ENCODE data around the gene MKRN2. TPM values are rescaled to one million over a fixed set of nuclear protein-coding genes. Genes with fewer than 3 reads are reported as not detected.
A peak's percentile ranks its signal among the peaks of the same experiment; 100 is the strongest.

The MKRN2 gene
- total and polyA plus RNA-seq, 4 donors = 15.7 to 30.8 (median 23.3) TPM

DNA sequence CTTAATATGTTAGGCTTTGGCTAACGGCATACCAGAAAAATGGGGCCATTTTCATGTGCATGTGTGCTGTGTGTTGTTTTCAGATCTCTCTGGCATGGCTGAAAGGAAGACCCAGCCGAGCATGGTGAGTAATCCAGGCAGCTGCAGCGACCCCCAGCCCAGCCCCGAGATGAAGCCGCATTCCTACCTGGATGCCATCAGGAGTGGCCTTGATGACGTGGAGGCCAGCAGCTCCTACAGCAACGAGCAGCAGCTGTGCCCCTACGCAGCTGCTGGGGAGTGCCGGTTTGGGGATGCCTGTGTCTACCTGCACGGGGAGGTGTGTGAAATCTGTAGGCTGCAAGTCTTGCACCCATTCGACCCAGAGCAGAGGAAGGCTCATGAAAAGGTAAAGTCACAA, 15.1 kb downstream of the MKRN2 start:
- ATAC-seq (ENCODE audit: insufficient read depth, low FRiP score) = no peak
- no peak overlapping the region for H3K4me3 ChIP-seq
- no peaks in the 10 kb centered on the region for H3K27me3 ChIP-seq (ENCODE audit: control insufficient read depth in 3 of 3, insufficient read depth in 3 of 3, low read length in 2 of 3)
- H3K9ac ChIP-seq (ENCODE audit: insufficient read depth in 1 of 2, low read length in 2 of 2) = no peak overlapping the region
- H3K27ac ChIP-seq (ENCODE audit: low read depth in 1 of 2, low read length in 1 of 2) = no peak overlapping the region
- H3K36me3 ChIP-seq (ENCODE audit: control insufficient read depth in 4 of 4, insufficient read depth in 4 of 4, low read length in 4 of 4) = peaks cover 47 to 62% (median 50%) of the 10 kb centered on the region in 4 donors
- no peak for DNase-seq
- H3K9me3 ChIP-seq (ENCODE audit: control insufficient read depth in 4 of 4, insufficient read depth in 3 of 4, low read length in 3 of 4) = no peaks in the 10 kb centered on the region
- whole genome bisulfite sequencing, 2 donors = 96% methylated on average over 11 of the region's 11 CpGs
- TF ChIP-seq, protein P1, sequence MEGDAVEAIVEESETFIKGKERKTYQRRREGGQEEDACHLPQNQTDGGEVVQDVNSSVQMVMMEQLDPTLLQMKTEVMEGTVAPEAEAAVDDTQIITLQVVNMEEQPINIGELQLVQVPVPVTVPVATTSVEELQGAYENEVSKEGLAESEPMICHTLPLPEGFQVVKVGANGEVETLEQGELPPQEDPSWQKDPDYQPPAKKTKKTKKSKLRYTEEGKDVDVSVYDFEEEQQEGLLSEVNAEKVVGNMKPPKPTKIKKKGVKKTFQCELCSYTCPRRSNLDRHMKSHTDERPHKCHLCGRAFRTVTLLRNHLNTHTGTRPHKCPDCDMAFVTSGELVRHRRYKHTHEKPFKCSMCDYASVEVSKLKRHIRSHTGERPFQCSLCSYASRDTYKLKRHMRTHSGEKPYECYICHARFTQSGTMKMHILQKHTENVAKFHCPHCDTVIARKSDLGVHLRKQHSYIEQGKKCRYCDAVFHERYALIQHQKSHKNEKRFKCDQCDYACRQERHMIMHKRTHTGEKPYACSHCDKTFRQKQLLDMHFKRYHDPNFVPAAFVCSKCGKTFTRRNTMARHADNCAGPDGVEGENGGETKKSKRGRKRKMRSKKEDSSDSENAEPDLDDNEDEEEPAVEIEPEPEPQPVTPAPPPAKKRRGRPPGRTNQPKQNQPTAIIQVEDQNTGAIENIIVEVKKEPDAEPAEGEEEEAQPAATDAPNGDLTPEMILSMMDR (IDR thresholded peaks at IDR 0.05; ENCODE audit: control extremely low read depth, extremely low read depth) = no peak
- peaks cover 0 to 15% (median 3%) of the 10 kb centered on the region in 5 donors for H3K4me1 ChIP-seq (ENCODE audit: control insufficient read depth in 5 of 5, insufficient read depth in 5 of 5, low read length in 5 of 5)

- Histone ChIP-seq H3K4me1 (ENCODE audit: control insufficient read depth in 5 of 5, insufficient read depth in 5 of 5, low read length in 5 of 5) (peaks cover 0 to 15% (median 0%) of the 10 kb centered on the region in 5 donors), H3K4me3 (no peak overlapping the region), H3K9ac (ENCODE audit: insufficient read depth in 1 of 2, low read length in 2 of 2) (no peak overlapping the region), H3K27me3 (ENCODE audit: control insufficient read depth in 3 of 3, insufficient read depth in 3 of 3, low read length in 2 of 3) (no peaks in the 10 kb centered on the region), H3K27ac (ENCODE audit: low read depth in 1 of 2, low read length in 1 of 2) (no peak overlapping the region), H3K9me3 (ENCODE audit: control insufficient read depth in 4 of 4, insufficient read depth in 3 of 4, low read length in 3 of 4) (no peaks in the 10 kb centered on the region), H3K36me3 (ENCODE audit: control insufficient read depth in 4 of 4, insufficient read depth in 4 of 4, low read length in 4 of 4) (peaks cover 47 to 65% (median 56%) of the 10 kb centered on the region in 4 donors)
- DNase-seq = no peak
- TF ChIP-seq, protein P1 (IDR thresholded peaks at IDR 0.05; ENCODE audit: control extremely low read depth, extremely low read depth) = no peak
- no peak for ATAC-seq (ENCODE audit: insufficient read depth, low FRiP score)
- 94 to 95% methylated on average over 6 of the region's 6 CpGs for WGBS, 2 donors
Observed at GRCh38 chr3:12574131-12574530, 17.2 kb downstream of the MKRN2 start.

DNA sequence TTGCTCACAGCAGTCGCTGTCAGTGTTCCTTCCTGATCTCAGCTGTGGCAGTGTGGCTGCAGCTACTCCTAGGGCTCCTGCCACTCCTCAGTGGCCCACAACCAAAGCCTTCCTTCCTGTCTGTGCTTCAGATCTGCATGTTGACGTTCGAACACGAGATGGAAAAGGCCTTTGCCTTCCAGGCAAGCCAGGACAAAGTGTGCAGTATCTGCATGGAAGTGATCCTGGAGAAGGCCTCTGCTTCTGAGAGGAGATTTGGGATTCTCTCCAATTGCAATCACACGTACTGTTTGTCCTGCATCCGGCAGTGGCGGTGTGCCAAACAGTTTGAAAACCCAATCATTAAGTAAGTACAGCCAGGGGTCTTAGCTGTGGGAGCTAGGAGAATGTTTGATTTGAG, 17.8 kb downstream of the MKRN2 start:
- no peaks in the 10 kb centered on the region for H3K9me3 ChIP-seq (ENCODE audit: control insufficient read depth in 4 of 4, insufficient read depth in 3 of 4, low read length in 3 of 4)
- no peaks in the 10 kb centered on the region for H3K27me3 ChIP-seq (ENCODE audit: control insufficient read depth in 3 of 3, insufficient read depth in 3 of 3, low read length in 2 of 3)
- no peak overlapping the region for H3K27ac ChIP-seq (ENCODE audit: low read depth in 1 of 2, low read length in 1 of 2)
- ATAC-seq (ENCODE audit: insufficient read depth, low FRiP score) (no peak), DNase-seq (peak; percentile 70 to 92 (median 85))
- H3K36me3 ChIP-seq (ENCODE audit: control insufficient read depth in 4 of 4, insufficient read depth in 4 of 4, low read length in 4 of 4) = peaks cover 44 to 64% (median 55%) of the 10 kb centered on the region in 4 donors
- no peak overlapping the region for H3K9ac ChIP-seq (ENCODE audit: insufficient read depth in 1 of 2, low read length in 2 of 2)
- H3K4me1 ChIP-seq (ENCODE audit: control insufficient read depth in 5 of 5, insufficient read depth in 5 of 5, low read length in 5 of 5) = peaks cover 0 to 15% (median under 1%) of the 10 kb centered on the region in 5 donors
- WGBS, 2 donors = 56 to 62% methylated on average over 7 of the region's 7 CpGs
- H3K4me3 ChIP-seq = no peak overlapping the region
- TF ChIP-seq, protein P1 (IDR thresholded peaks at IDR 0.05; ENCODE audit: control extremely low read depth, extremely low read depth) = no peak

DNA sequence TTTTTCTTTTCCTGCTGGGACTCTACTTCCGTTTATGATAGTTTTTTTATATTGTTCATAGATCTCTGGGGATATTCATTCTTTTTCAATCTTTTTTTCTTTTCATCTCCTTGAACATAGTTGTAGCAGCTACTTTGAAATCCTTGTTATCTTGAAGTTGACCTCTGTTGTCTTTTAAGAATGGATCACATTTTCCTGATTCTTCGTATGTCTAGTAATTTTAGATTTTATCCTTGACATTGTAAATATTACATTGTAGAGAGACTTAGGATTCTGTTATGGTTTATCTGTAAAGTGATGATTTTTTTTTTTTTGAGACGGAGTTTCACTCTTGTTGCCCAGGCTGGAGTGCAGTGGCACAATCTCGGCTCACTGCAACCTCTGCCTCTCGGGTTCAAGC, 20.5 kb downstream of the MKRN2 start:
- WGBS, 2 donors = 95 to 98% methylated on average over 5 of the region's 5 CpGs
- Histone ChIP-seq H3K27ac (ENCODE audit: low read depth in 1 of 2, low read length in 1 of 2) (no peak overlapping the region), H3K4me3 (no peak overlapping the region), H3K27me3 (ENCODE audit: control insufficient read depth in 3 of 3, insufficient read depth in 3 of 3, low read length in 2 of 3) (no peaks in the 10 kb centered on the region), H3K4me1 (ENCODE audit: control insufficient read depth in 5 of 5, insufficient read depth in 5 of 5, low read length in 5 of 5) (peaks cover 0 to 15% (median 4%) of the 10 kb centered on the region in 5 donors), H3K9ac (ENCODE audit: insufficient read depth in 1 of 2, low read length in 2 of 2) (no peak overlapping the region), H3K9me3 (ENCODE audit: control insufficient read depth in 4 of 4, insufficient read depth in 3 of 4, low read length in 3 of 4) (no peaks in the 10 kb centered on the region), H3K36me3 (ENCODE audit: control insufficient read depth in 4 of 4, insufficient read depth in 4 of 4, low read length in 4 of 4) (peaks cover 25 to 62% (median 46%) of the 10 kb centered on the region in 4 donors)
- TF ChIP-seq, protein P1 (IDR thresholded peaks at IDR 0.05; ENCODE audit: control extremely low read depth, extremely low read depth) = no peak
- DNase-seq = no peak
- ATAC-seq (ENCODE audit: insufficient read depth, low FRiP score) = no peak
